ENCODE results near the gene SLCO3A1.

The SLCO3A1 gene

DNA sequence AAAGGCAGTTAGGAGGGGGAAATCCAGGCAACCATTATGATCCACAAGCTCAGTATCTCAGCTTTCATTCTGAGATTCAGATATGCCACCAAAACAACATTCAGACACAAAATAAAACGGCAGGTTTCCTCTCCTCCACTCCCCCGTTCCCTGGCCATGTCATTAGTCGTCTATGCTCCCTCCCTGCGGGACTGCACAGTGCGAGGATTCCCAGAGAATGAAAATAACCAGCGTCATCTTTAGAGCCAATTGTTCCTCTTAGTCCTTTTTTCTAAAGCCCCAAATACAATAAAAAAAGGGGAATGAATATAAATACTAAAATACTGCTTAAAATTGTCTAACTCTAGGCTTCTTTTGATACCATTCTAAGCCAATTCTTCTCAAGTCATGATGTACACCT lies 7.8 kb upstream of the SLCO3A1 start:
- CTCF ChIA-PET = no interaction called here
- TF ChIP-seq CTCF (IDR thresholded peaks at IDR 0.05; ENCODE audit: insufficient read depth, low read length, missing control alignments) = no peak
- POLR2A ChIA-PET = no interaction called here

GRCh38 chr15:91849180-91849579 lies 4.3 kb upstream of the SLCO3A1 start:
- TF ChIP-seq CTCF (IDR thresholded peaks at IDR 0.05; ENCODE audit: insufficient read depth, low read length, missing control alignments) = no peak

More for the DNA sequence above, 7.8 kb upstream of the SLCO3A1 start:
- H3K4me3 ChIP-seq (ENCODE audit: low read depth, low read length) = no peak overlapping the region
- DNase-seq (ENCODE audit: low read depth, low spot score) = no peak

GRCh38 chr15:91849749-91850161 lies 3.8 kb upstream of the SLCO3A1 start:
- no peak overlapping the region for H3K4me3 ChIP-seq (ENCODE audit: low read depth, low read length)
- CTCF ChIA-PET = interaction anchor here (0.6 to 9.7 kb wide), 25 partner anchors 9 to 551 kb away, joined by 3 to 102 read pairs (median 5); no protein-coding TSS in a partner anchor
- POLR2A ChIA-PET = no interaction called here
- peak; percentile 48 for TF ChIP-seq CTCF (IDR thresholded peaks at IDR 0.05; ENCODE audit: insufficient read depth, low read length, missing control alignments)
- no peak for DNase-seq (ENCODE audit: low read depth, low spot score)

More at GRCh38 chr15:91849180-91849579, 4.3 kb upstream of the SLCO3A1 start:
- CTCF ChIA-PET = interaction anchor here (0.6 to 9.7 kb wide), 22 partner anchors 9 to 577 kb away, joined by 3 to 102 read pairs (median 5); no protein-coding TSS in a partner anchor
- no peak for DNase-seq (ENCODE audit: low read depth, low spot score)
- H3K4me3 ChIP-seq (ENCODE audit: low read depth, low read length) = no peak overlapping the region
- POLR2A ChIA-PET = no interaction called here

- DNase-seq (ENCODE audit: low read depth, low spot score) = no peak
- TF ChIP-seq CTCF (IDR thresholded peaks at IDR 0.05; ENCODE audit: insufficient read depth, low read length, missing control alignments) = peak; percentile 73
- CTCF ChIA-PET = interaction anchor here (0.6 to 9.7 kb wide), 19 partner anchors 8 to 563 kb away, joined by 3 to 102 read pairs (median 3); no protein-coding TSS in a partner anchor
- peak overlapping the region; percentile 63 for H3K4me3 ChIP-seq (ENCODE audit: low read depth, low read length)
- POLR2A ChIA-PET = interaction anchor here (1.4 kb wide), 1 partner anchor 15 kb away, joined by 3 read pairs; no protein-coding TSS in a partner anchor
Observed at GRCh38 chr15:91852741-91853510, 582 bp upstream of the SLCO3A1 start.

GRCh38 chr15:91853948-91854638 lies 585 bp downstream of the SLCO3A1 start:
- no peak for TF ChIP-seq CTCF (IDR thresholded peaks at IDR 0.05; ENCODE audit: insufficient read depth, low read length, missing control alignments)
- DNase-seq (ENCODE audit: low read depth, low spot score) = no peak
- CTCF ChIA-PET = interaction anchor here (0.6 to 9.7 kb wide), 11 partner anchors 10 to 229 kb away, joined by 3 to 102 read pairs (median 3); no protein-coding TSS in a partner anchor
- peak overlapping the region; percentile 63 for H3K4me3 ChIP-seq (ENCODE audit: low read depth, low read length)
- POLR2A ChIA-PET = interaction anchor here (1.1 to 1.4 kb wide), 2 partner anchors 14 to 215 kb away, joined by 3 read pairs; no protein-coding TSS in a partner anchor

GRCh38 chr15:91854639-91854990 lies 1.1 kb downstream of the SLCO3A1 start:
- CTCF ChIA-PET = interaction anchor here (0.6 to 9.7 kb wide), 8 partner anchors 12 to 228 kb away, joined by 3 to 102 read pairs (median 4); no protein-coding TSS in a partner anchor
- no peak for DNase-seq (ENCODE audit: low read depth, low spot score)

More at GRCh38 chr15:91854639-91854990, 1.1 kb downstream of the SLCO3A1 start:
- POLR2A ChIA-PET = interaction anchor here (1.1 to 1.4 kb wide), 2 partner anchors 13 to 214 kb away, joined by 3 read pairs; no protein-coding TSS in a partner anchor
- no peak overlapping the region; the same call in 1 of the 2 replicates for H3K4me3 ChIP-seq (ENCODE audit: low read depth, low read length)
- no peak for TF ChIP-seq CTCF (IDR thresholded peaks at IDR 0.05; ENCODE audit: insufficient read depth, low read length, missing control alignments)

Data from AG04449 (cell line).